H1 (cell line): Measurements from ENCODE around the gene FGD4.

Source experiments
- TF ChIP-seq, protein P1 (sequence below): IDR thresholded peaks from 2 replicates; pipeline ENCODE4 v1.6.1; 2011; ENCODE audit warnings: low read length, improper control_type of control experiment
- TF ChIP-seq, protein P2 (sequence below), 3 experiments: IDR thresholded peaks; 1 replicate in 2 of 3; 2 replicates in 1 of 3; pipeline versions ENCODE4 v1.5.1 to v1.6.1; 2011; ENCODE audit warnings: low read length in 3 of 3, mild to moderate bottlenecking in 3 of 3, inconsistent platforms in 2 of 3, low read depth in 1 of 3, moderate library complexity in 1 of 3; ENCODE audit not compliant: insufficient read depth in 1 of 3; ENCODE audit errors: control extremely low read depth in 1 of 3

DNA sequence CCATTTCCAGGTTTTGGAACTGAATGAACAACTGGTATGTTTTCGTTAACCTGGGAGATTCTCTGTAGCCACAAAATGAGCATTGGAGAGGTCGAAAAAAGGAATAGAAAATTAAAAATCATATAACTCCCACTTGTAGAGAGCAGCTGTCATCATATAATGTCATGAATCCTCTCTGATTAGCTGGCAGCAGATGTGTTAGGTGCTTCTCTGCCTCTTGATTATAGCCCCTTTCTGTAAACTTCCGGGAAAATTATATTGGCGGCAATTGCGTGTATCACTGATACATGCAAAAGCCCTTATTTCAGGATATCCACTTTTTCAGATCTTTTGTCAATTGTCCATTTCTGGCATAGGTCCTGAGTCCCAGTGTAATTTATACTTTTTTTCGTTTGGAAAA is 31.7 kb downstream of the FGD4 start:
- TF ChIP-seq, protein P1, sequence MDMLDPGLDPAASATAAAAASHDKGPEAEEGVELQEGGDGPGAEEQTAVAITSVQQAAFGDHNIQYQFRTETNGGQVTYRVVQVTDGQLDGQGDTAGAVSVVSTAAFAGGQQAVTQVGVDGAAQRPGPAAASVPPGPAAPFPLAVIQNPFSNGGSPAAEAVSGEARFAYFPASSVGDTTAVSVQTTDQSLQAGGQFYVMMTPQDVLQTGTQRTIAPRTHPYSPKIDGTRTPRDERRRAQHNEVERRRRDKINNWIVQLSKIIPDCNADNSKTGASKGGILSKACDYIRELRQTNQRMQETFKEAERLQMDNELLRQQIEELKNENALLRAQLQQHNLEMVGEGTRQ, result no peak
- TF ChIP-seq, protein P2, sequence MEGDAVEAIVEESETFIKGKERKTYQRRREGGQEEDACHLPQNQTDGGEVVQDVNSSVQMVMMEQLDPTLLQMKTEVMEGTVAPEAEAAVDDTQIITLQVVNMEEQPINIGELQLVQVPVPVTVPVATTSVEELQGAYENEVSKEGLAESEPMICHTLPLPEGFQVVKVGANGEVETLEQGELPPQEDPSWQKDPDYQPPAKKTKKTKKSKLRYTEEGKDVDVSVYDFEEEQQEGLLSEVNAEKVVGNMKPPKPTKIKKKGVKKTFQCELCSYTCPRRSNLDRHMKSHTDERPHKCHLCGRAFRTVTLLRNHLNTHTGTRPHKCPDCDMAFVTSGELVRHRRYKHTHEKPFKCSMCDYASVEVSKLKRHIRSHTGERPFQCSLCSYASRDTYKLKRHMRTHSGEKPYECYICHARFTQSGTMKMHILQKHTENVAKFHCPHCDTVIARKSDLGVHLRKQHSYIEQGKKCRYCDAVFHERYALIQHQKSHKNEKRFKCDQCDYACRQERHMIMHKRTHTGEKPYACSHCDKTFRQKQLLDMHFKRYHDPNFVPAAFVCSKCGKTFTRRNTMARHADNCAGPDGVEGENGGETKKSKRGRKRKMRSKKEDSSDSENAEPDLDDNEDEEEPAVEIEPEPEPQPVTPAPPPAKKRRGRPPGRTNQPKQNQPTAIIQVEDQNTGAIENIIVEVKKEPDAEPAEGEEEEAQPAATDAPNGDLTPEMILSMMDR (IDR thresholded peaks at IDR 0.05; ENCODE audit: control extremely low read depth in 1 of 3, insufficient read depth in 1 of 3, low read depth in 1 of 3, low read length in 3 of 3), result no peak
